Endodermal cell (in vitro differentiated cells): Measurements from ENCODE around the gene TAF10. TPM values are rescaled to one million over a fixed set of nuclear protein-coding genes. Genes with fewer than 3 reads are reported as not detected.
A peak's percentile ranks its signal among the peaks of the same experiment; 100 is the strongest.

Source experiments
- DNase-seq: peaks from one replicate; pipeline ENCODE4 v3.0.0-alpha.2; 2017
- H3K27ac ChIP-seq: 2 replicates; pipeline ENCODE4 v1.5.1; 2013; ENCODE audit warnings: mild to moderate bottlenecking, low read depth, low read length, moderate library complexity
- H3K27me3 ChIP-seq: 2 replicates; pipeline ENCODE4 v1.6.1; 2013; ENCODE audit warnings: mild to moderate bottlenecking, low read length, moderate library complexity; ENCODE audit not compliant: insufficient read depth, control insufficient read depth, poor library complexity, severe bottlenecking
- H3K36me3 ChIP-seq: 2 replicates; pipeline ENCODE4 v1.7.0; 2013; ENCODE audit warnings: mild to moderate bottlenecking, low read length, moderate library complexity; ENCODE audit not compliant: control insufficient read depth, insufficient read depth
- H3K4me1 ChIP-seq: one replicate; pipeline ENCODE4 v1.7.0; 2013; ENCODE audit warnings: low read length; ENCODE audit not compliant: control insufficient read depth, insufficient read depth
- H3K4me3 ChIP-seq: 2 replicates; pipeline ENCODE4 v1.5.1; 2013; ENCODE audit warnings: mild to moderate bottlenecking, low read length, moderate library complexity
- H3K9ac ChIP-seq: 2 replicates; pipeline ENCODE4 v1.6.1; 2013; ENCODE audit warnings: mild to moderate bottlenecking, low read length, moderate library complexity; ENCODE audit not compliant: poor library complexity, severe bottlenecking; ENCODE audit errors: extremely low read depth
- H3K9me3 ChIP-seq: 2 replicates; pipeline ENCODE4 v1.6.1; 2013; ENCODE audit warnings: mild to moderate bottlenecking, low read length, moderate library complexity; ENCODE audit not compliant: control insufficient read depth
- H3K27ac Mint-ChIP-seq: 2 replicates; pipeline ENCODE4 v1.8.0; 2020; ENCODE audit warnings: mixed read lengths
- H3K27me3 Mint-ChIP-seq: 2 replicates; pipeline ENCODE4 v1.8.0; 2021; ENCODE audit warnings: mild to moderate bottlenecking, mixed read lengths; ENCODE audit not compliant: insufficient read depth
- H3K36me3 Mint-ChIP-seq: 2 replicates; pipeline ENCODE4 v1.8.0; 2020; ENCODE audit warnings: low read depth, mixed read lengths
- H3K4me1 Mint-ChIP-seq: 2 replicates; pipeline ENCODE4 v1.8.0; 2020; ENCODE audit warnings: mixed read lengths
- H3K4me3 Mint-ChIP-seq: 2 replicates; pipeline ENCODE4 v1.8.0; 2020; ENCODE audit warnings: mild to moderate bottlenecking, moderate library complexity, mixed read lengths
- H3K9me3 Mint-ChIP-seq: 2 replicates; pipeline ENCODE4 v1.8.0; 2020; ENCODE audit warnings: mild to moderate bottlenecking, mixed read lengths
- WGBS, 2 experiments: methylation state at CpG; one replicate each; pipeline versions ENCODE4 v1.1.5 to v1.1.7; 2013; ENCODE audit warnings: missing lambda C conversion rate in 2 of 2, mixed read lengths in 1 of 2; ENCODE audit not compliant: insufficient coverage in 1 of 2, insufficient read length in 1 of 2; 5-methylcytosine and 5-hydroxymethylcytosine counted together
- total RNA-seq, 2 donors: library from RNA; stranded (reverse); fragmentation: NEBNext Ultra II Directional in 1 of 2; extraction: Animal tissue kit (Norgen Biotek cat#: 25700) in 1 of 2; gene quantifications; 2 replicates in 1 of 2; 3 replicates in 1 of 2; pipeline ENCODE4 v1.2.1, GENCODE V29; 2021
- TF ChIP-seq, protein P1 (sequence below): fragments of 200-600 bp; sonication (generic); conservative IDR thresholded peaks from 2 replicates; pipeline ENCODE4 v1.5.0; 2021; ENCODE audit warnings: antibody characterized with exemption, mild to moderate bottlenecking

The TAF10 gene
- total RNA-seq, 2 donors from 2014 or later, result 168 to 202 TPM

- Mint-ChIP-seq H3K4me3 (no peak overlapping the region), H3K4me1 (peaks cover 14% of the 10 kb centered on the region), H3K27ac (no peak overlapping the region), H3K27me3 (no peaks in the 10 kb centered on the region), H3K9me3 (no peaks in the 10 kb centered on the region), H3K36me3 (peaks cover 30% of the 10 kb centered on the region)
- H3K4me1 ChIP-seq, result peaks cover 5% of the 10 kb centered on the region
- peak overlapping the region; percentile 67 for H3K27ac ChIP-seq
- no peaks in the 10 kb centered on the region for H3K27me3 ChIP-seq
- DNase-seq, result peak; percentile 79
- H3K9me3 ChIP-seq, result no peaks in the 10 kb centered on the region
- peak overlapping the region; percentile 82 for H3K9ac ChIP-seq
- TF ChIP-seq, protein P1, sequence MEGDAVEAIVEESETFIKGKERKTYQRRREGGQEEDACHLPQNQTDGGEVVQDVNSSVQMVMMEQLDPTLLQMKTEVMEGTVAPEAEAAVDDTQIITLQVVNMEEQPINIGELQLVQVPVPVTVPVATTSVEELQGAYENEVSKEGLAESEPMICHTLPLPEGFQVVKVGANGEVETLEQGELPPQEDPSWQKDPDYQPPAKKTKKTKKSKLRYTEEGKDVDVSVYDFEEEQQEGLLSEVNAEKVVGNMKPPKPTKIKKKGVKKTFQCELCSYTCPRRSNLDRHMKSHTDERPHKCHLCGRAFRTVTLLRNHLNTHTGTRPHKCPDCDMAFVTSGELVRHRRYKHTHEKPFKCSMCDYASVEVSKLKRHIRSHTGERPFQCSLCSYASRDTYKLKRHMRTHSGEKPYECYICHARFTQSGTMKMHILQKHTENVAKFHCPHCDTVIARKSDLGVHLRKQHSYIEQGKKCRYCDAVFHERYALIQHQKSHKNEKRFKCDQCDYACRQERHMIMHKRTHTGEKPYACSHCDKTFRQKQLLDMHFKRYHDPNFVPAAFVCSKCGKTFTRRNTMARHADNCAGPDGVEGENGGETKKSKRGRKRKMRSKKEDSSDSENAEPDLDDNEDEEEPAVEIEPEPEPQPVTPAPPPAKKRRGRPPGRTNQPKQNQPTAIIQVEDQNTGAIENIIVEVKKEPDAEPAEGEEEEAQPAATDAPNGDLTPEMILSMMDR, result peak; percentile 40
- H3K36me3 ChIP-seq, result peaks cover 46% of the 10 kb centered on the region
- H3K4me3 ChIP-seq, result peak overlapping the region; percentile 93
- 0% methylated on average over 1 to 20 of the region's 20 CpGs for WGBS, 2 experiments
Measured at GRCh38 chr11:6604081-6604626, 7.9 kb downstream of the TAF10 start.

DNA sequence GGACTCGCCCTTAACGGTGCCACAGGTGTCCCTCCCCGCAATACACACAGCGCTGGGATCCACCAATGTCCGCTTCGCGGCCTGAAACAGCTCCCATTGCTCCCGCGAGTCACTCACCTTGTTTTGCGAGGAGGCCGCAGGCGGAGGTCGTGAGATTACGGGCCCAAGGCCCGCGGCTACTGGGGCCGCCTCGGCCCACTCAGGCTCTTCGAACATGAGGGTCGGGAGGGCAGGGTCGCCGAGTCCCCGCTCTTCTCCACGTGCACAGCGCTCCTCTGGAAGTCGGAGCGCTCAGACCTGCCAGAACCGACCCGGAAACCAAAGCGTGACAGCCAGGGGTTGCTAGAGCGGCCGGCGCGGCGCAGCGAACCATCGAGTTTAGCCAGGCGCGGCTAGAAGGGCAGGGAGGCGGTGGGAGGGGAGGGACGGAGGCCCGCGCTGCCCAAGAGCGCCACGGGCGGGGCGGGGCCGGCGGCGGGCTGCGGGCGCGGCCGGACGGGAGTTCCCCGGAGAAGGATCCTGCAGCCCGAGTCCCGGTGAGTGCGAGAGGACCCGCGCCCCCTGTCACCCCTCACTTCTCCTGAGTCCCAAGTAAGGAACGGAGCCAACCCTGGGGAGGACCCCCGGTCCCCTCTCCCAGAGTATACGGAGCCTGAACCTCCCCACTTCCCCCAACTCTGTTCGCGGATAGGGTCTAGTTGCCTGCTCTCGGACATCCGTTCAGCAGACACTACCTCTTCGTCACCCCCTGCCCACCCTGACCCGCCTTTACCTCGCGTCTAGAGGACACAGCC is 8.5 kb downstream of the TAF10 start, which contains the start of the genes ILK and RRP8:
Gene ILK (plus strand): TSS at position 488 of the 794 bp plus-strand sequence. CDS start 498 bp downstream, outside the sequence.
Gene RRP8 (minus strand): TSS at position 330 of the 794 bp plus-strand sequence. CDS start 114 bp downstream, at position 216.
- peak within 1 kb of the TSS; percentile 82 for H3K9ac ChIP-seq
- peak within 1 kb of the TSS; percentile 93 for H3K4me3 ChIP-seq
- Mint-ChIP-seq H3K27me3 (no peaks in the 10 kb centered on the region), H3K4me3 (no peak within 1 kb of the TSS), H3K27ac (no peak within 1 kb of the TSS), H3K9me3 (no peaks in the 10 kb centered on the region), H3K4me1 (peaks cover 14% of the 10 kb centered on the region), H3K36me3 (peaks cover 28% of the 10 kb centered on the region)
- H3K9me3 ChIP-seq, result no peaks in the 10 kb centered on the region
- peaks cover 5% of the 10 kb centered on the region for H3K4me1 ChIP-seq
- H3K27ac ChIP-seq, result peak within 1 kb of the TSS; percentile 67
- TF ChIP-seq, protein P1, result no peak
- peaks cover 45% of the 10 kb centered on the region for H3K36me3 ChIP-seq
- DNase-seq, result peak; percentile 97
- H3K27me3 ChIP-seq, result no peaks in the 10 kb centered on the region
- 0 to 2% methylated on average over 15 to 72 of the region's 72 CpGs for WGBS, 2 experiments

- 61 to 71% methylated on average over 2 to 7 of the region's 7 CpGs for WGBS, 2 experiments
- TF ChIP-seq, protein P1, result no peak
- peaks cover 39% of the 10 kb centered on the region for H3K36me3 ChIP-seq
- Mint-ChIP-seq H3K36me3 (peaks cover 17% of the 10 kb centered on the region), H3K4me3 (no peak overlapping the region), H3K9me3 (no peaks in the 10 kb centered on the region), H3K27me3 (no peaks in the 10 kb centered on the region), H3K4me1 (peaks cover 10% of the 10 kb centered on the region), H3K27ac (no peak overlapping the region)
- peak overlapping the region; percentile 93 for H3K4me3 ChIP-seq
- H3K27ac ChIP-seq, result no peak overlapping the region
- no peaks in the 10 kb centered on the region for H3K9me3 ChIP-seq
- H3K27me3 ChIP-seq, result no peaks in the 10 kb centered on the region
- DNase-seq, result peak; percentile 33
- H3K9ac ChIP-seq, result peak overlapping the region; percentile 82
- peaks cover 5% of the 10 kb centered on the region for H3K4me1 ChIP-seq
Measured at GRCh38 chr11:6602096-6602940, 9.7 kb downstream of the TAF10 start.
